ENCODE data around the gene OLIG1. TPM values are rescaled to one million over a fixed set of nuclear protein-coding genes. Genes with fewer than 3 reads are reported as not detected.

OLIG1 gene
- total and polyA plus RNA-seq, 2 experiments from 2014 or later = 0.65 TPM; not detected in 1

DNA sequence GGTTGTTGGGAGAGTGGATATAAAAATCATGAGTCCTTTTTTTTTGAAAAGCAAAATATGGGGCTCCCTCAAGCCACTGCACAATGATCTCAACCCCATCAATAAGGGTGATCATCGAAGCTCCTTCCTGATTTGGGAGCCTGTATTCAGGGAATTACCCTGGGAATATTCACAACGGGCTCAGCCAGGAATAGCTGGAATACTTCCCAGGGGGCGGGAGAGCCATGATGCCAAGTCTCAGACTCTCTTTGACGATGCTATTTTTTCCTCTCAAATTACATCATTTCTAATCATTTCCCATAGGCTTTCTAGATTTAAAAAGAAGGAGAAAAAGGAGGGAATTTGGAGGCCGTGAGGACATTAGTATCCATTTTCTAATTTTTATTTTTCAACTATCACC lies 18.4 kb downstream of the OLIG1 start:
- H3K27me3 ChIP-seq = no peaks in the 10 kb centered on the region

DNA sequence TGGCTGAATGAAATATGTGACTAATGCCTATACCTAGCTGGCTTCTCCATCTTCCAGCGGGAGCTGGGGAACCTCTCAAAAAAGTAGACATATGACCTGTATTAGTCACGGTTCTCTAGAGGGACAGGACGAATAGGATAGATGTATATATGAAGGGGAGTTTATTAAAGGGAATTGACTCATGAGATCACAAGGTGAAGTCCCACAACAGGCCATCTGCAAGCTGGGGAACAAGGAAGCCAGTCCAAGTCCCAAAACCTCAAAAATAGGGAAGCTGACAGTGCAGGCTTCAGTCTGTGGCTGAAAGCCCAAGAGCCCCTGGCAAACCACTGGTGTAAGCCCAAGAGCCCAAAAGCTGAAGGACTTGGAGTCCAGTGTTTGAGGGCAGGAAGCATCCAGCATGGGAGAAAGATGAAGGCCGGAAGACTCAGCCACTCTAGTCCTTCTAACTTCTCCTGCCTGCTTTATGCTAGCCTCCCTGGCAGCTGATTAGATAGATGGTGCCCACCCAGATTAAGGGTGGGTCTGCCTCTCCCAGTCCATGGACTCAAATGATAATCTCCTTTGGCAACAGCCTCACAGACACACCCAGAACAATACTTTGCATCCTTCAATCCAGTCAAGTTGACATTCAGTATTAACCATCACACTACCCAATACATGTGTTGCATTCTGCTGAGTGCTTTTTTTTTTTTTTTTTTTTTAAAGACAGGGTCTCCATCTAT lies 19.6 kb downstream of the OLIG1 start:
- Histone ChIP-seq H3K4me1 (ENCODE audit: low read depth) (no peaks in the 10 kb centered on the region), H3K4me3 (no peak overlapping the region), H3K27me3 (no peaks in the 10 kb centered on the region), H3K27ac (no peak overlapping the region), H3K36me3 (no peaks in the 10 kb centered on the region), H3K9me3 (ENCODE audit: low read depth) (no peaks in the 10 kb centered on the region)
- DNase-seq (ENCODE audit: low read depth in 1 of 2, low spot score in 1 of 2) = no peak
- TF ChIP-seq, protein P1, sequence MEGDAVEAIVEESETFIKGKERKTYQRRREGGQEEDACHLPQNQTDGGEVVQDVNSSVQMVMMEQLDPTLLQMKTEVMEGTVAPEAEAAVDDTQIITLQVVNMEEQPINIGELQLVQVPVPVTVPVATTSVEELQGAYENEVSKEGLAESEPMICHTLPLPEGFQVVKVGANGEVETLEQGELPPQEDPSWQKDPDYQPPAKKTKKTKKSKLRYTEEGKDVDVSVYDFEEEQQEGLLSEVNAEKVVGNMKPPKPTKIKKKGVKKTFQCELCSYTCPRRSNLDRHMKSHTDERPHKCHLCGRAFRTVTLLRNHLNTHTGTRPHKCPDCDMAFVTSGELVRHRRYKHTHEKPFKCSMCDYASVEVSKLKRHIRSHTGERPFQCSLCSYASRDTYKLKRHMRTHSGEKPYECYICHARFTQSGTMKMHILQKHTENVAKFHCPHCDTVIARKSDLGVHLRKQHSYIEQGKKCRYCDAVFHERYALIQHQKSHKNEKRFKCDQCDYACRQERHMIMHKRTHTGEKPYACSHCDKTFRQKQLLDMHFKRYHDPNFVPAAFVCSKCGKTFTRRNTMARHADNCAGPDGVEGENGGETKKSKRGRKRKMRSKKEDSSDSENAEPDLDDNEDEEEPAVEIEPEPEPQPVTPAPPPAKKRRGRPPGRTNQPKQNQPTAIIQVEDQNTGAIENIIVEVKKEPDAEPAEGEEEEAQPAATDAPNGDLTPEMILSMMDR (IDR thresholded peaks at IDR 0.05; ENCODE audit: low read depth, low read length) = no peak

More for the DNA sequence above, 18.4 kb downstream of the OLIG1 start:
- no peak overlapping the region for H3K4me3 ChIP-seq
- no peaks in the 10 kb centered on the region for H3K4me1 ChIP-seq (ENCODE audit: low read depth)
- no peak overlapping the region for H3K27ac ChIP-seq
- H3K36me3 ChIP-seq = no peaks in the 10 kb centered on the region
- DNase-seq (ENCODE audit: low read depth in 1 of 2, low spot score in 1 of 2) = no peak
- H3K9me3 ChIP-seq (ENCODE audit: low read depth) = no peaks in the 10 kb centered on the region
- TF ChIP-seq, protein P1 (IDR thresholded peaks at IDR 0.05; ENCODE audit: low read depth, low read length) = no peak

DNA sequence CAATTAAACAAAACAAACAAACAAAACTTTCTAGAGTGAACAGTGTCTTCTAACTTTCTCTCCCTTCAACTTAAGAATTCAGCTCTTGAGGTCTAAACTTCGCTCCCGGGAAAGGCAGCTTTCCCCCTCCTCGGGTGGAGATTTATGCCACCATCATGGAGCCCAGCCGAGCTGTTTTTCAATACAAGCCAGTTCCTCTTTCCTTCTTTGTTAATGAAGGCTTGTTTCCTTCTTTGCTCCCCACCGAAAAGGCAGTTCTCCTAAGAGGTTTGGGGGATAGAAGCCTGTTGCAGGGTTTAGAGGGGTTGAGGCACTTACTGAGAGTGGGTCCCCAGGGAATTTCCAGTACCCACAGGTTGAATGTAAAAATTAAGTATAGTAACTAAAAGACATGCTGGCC lies 26.5 kb downstream of the OLIG1 start:
- TF ChIP-seq, protein P1 (IDR thresholded peaks at IDR 0.05; ENCODE audit: low read depth, low read length) = no peak
- Histone ChIP-seq H3K9me3 (ENCODE audit: low read depth) (no peaks in the 10 kb centered on the region), H3K4me1 (ENCODE audit: low read depth) (no peaks in the 10 kb centered on the region), H3K4me3 (no peak overlapping the region), H3K36me3 (no peaks in the 10 kb centered on the region), H3K27me3 (no peaks in the 10 kb centered on the region), H3K27ac (no peak overlapping the region)
- no peak for DNase-seq (ENCODE audit: low read depth in 1 of 2, low spot score in 1 of 2)

DNA sequence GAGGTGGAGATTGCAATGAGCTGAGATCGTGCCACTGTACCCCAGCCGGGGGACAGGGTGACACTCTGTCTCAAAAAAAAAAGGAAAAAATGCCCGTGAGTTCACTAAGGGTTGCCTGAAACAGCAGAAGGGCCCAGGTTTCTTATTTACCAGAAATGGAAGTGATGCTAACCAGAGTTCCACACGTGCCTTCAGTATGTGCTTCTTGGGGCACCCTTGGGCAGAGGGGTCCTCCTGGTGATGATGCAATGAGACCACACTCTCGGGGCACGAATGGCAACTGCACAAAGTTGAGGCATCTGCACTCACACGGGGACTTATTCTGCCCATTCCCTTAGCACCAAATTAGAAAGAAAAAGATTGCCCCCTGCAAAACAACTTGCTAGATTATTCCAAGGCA lies 29.2 kb downstream of the OLIG1 start:
- Histone ChIP-seq H3K36me3 (no peaks in the 10 kb centered on the region), H3K27ac (no peak overlapping the region), H3K4me3 (no peak overlapping the region), H3K9me3 (ENCODE audit: low read depth) (no peaks in the 10 kb centered on the region), H3K27me3 (no peaks in the 10 kb centered on the region), H3K4me1 (ENCODE audit: low read depth) (no peaks in the 10 kb centered on the region)
- TF ChIP-seq, protein P1 (IDR thresholded peaks at IDR 0.05; ENCODE audit: low read depth, low read length) = no peak
- DNase-seq (ENCODE audit: low read depth in 1 of 2, low spot score in 1 of 2) = no peak

DNA sequence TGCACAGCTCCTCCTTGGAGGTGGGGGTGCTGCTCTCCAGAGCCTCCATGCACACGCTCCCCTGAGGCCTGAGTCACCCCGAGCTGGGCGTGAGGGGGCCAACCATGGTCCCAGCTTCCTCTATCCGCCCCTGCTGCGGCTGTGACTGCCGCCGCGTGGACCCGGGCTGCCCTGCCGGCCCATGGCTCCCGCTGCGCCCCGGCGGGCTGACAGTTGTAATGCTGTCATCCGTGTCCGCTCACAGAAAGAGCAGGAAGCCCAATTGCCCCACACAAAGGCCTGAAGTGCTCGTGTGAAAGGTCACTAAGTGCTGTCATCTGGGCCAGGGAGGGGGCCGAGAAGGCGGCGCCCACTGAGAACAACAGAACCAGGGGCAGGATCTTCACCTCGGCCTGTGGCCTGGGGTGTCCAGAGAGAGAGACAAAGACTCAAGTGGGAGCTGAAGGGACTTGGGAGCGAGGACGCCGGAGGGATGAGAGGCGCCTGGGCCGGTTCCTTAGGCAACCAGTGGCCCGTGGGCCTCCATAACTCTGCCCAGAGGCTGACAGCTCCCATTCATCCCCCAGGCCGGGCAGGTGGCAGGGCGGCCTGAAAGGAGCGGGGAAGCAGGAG lies 31.5 kb downstream of the OLIG1 start:
- no peaks in the 10 kb centered on the region for H3K36me3 ChIP-seq
- no peak for DNase-seq (ENCODE audit: low read depth in 1 of 2, low spot score in 1 of 2)
- H3K9me3 ChIP-seq (ENCODE audit: low read depth) = no peaks in the 10 kb centered on the region
- no peak overlapping the region for H3K4me3 ChIP-seq
- H3K4me1 ChIP-seq (ENCODE audit: low read depth) = no peaks in the 10 kb centered on the region
- peaks cover 15% of the 10 kb centered on the region for H3K27me3 ChIP-seq
- H3K27ac ChIP-seq = no peak overlapping the region
- TF ChIP-seq, protein P1 (IDR thresholded peaks at IDR 0.05; ENCODE audit: low read depth, low read length) = no peak

All from cardiac muscle cell (in vitro differentiated cells and primary cell).